ENCODE measurements around the gene NT5DC1.

DNA sequence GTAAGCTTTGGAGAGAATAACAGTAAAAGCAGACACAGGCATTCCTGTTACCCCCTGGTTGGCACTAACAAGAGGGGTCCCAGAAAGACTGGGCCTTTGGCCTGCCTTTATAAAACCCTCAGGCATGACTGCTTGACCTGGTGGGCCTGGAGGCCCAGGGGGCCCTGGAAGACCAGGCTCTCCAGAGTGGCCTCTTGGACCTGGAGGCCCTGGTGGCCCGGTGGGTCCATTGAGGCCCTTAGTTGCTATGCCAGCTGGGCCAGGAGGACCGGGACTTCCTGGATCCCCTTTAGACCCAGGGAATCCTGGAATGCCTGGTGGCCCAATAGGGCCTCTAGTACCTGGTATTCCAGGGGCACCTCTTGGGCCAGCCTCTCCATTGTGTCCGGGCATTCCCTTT is 19.8 kb downstream of the NT5DC1 start:
- TF ChIP-seq, protein P1, sequence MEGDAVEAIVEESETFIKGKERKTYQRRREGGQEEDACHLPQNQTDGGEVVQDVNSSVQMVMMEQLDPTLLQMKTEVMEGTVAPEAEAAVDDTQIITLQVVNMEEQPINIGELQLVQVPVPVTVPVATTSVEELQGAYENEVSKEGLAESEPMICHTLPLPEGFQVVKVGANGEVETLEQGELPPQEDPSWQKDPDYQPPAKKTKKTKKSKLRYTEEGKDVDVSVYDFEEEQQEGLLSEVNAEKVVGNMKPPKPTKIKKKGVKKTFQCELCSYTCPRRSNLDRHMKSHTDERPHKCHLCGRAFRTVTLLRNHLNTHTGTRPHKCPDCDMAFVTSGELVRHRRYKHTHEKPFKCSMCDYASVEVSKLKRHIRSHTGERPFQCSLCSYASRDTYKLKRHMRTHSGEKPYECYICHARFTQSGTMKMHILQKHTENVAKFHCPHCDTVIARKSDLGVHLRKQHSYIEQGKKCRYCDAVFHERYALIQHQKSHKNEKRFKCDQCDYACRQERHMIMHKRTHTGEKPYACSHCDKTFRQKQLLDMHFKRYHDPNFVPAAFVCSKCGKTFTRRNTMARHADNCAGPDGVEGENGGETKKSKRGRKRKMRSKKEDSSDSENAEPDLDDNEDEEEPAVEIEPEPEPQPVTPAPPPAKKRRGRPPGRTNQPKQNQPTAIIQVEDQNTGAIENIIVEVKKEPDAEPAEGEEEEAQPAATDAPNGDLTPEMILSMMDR (conservative IDR thresholded peaks at IDR 0.05): no peak
- TF ChIP-seq ZFX (IDR thresholded peaks at IDR 0.05): no peak
